ENCODE measurements around the gene ST7.

Gene ST7

DNA sequence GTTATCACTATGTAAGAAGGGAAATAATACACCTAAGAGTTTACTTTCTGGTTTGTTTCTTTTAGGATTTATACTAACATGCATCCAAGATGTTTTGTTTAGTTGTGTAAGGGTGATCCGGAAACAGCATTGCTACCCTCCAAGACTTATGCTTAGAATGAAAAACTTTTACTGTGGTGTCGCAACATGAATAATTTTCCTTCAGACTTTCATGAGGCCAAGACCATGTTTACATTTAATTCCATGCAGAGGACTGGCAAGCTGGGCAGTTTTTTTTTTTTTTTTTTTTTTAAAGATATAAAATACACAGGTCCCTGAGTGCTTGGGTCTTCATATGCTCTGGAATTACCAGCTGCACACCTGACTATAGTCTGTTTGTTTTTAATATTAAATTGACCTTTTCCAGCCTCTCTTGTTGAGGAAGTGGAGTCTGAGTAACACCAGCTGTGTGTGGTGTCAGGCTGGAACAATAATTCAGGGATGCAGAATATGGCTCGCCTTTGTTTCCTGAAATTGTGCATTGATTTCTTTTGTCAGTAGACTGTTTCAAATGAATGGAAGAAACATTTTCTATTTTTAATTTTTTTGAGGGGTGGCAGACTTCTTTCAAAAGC, 81.7 kb downstream of the ST7 start:
- DNase-seq (ENCODE audit: low read depth): no peak
- TF ChIP-seq, protein P1, sequence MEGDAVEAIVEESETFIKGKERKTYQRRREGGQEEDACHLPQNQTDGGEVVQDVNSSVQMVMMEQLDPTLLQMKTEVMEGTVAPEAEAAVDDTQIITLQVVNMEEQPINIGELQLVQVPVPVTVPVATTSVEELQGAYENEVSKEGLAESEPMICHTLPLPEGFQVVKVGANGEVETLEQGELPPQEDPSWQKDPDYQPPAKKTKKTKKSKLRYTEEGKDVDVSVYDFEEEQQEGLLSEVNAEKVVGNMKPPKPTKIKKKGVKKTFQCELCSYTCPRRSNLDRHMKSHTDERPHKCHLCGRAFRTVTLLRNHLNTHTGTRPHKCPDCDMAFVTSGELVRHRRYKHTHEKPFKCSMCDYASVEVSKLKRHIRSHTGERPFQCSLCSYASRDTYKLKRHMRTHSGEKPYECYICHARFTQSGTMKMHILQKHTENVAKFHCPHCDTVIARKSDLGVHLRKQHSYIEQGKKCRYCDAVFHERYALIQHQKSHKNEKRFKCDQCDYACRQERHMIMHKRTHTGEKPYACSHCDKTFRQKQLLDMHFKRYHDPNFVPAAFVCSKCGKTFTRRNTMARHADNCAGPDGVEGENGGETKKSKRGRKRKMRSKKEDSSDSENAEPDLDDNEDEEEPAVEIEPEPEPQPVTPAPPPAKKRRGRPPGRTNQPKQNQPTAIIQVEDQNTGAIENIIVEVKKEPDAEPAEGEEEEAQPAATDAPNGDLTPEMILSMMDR (IDR thresholded peaks at IDR 0.05; ENCODE audit: low read depth, low read length, missing control alignments): no peak
- no peak overlapping the region for H3K4me3 ChIP-seq (ENCODE audit: low read depth, low read length)
- in situ Hi-C loops (cut with HindIII; ENCODE audit: low sequenced_read_pairs): no loop called here

DNA sequence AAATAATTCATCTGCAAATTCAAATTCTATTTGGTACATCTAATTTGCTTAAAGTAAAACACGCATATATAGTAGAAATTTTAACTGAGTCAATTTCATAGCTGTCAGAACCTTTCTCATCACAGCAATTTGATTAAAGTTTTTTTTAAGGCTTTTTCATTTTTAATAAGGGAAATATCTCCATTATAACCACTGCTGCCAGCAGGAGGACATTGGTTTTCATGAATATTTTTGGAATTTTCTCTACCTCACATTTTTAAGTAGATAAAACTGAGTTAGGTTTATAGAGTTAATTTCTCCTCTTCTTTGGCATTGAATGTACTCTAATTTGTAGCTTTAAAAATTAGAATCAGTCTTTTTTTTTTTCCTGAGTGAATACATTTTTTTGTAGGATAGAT, 82.2 kb downstream of the ST7 start:
- TF ChIP-seq, protein P1 (IDR thresholded peaks at IDR 0.05; ENCODE audit: low read depth, low read length, missing control alignments): no peak
- DNase-seq (ENCODE audit: low read depth): no peak
- in situ Hi-C loops (cut with HindIII; ENCODE audit: low sequenced_read_pairs): no loop called here
- H3K4me3 ChIP-seq (ENCODE audit: low read depth, low read length): no peak overlapping the region

DNA sequence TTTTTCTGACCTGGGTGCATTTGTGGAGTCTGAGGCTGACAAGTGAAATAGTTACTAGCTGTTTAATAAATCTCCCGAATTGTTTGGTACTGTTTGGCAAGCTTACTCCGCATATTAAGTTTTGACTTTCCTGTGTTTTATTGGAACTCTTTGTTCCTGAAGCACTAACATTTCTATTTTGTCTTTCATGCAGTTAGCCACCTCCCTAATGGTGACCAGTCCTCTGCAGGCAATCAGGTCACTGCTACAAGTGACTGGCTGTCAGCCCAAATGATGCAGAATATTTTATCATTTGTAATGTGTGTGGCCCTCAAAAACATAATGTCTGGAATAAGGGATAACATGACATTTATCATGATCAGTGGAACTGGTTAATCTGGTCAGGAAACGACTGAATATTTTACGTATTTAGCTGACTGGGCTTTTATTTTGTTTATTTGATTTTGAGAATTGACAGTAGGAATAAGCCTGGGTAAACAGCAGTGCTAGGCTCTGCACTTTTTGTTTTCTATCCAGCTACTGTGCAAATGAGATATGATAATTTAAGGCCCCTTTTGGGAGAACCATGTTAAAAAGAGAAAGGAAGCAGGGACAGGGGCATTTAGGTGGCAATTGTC, 82.9 kb downstream of the ST7 start:
- TF ChIP-seq, protein P1 (IDR thresholded peaks at IDR 0.05; ENCODE audit: low read depth, low read length, missing control alignments): no peak
- no peak overlapping the region for H3K4me3 ChIP-seq (ENCODE audit: low read depth, low read length)
- DNase-seq (ENCODE audit: low read depth): no peak
- in situ Hi-C loops (cut with HindIII; ENCODE audit: low sequenced_read_pairs): no loop called here

DNA sequence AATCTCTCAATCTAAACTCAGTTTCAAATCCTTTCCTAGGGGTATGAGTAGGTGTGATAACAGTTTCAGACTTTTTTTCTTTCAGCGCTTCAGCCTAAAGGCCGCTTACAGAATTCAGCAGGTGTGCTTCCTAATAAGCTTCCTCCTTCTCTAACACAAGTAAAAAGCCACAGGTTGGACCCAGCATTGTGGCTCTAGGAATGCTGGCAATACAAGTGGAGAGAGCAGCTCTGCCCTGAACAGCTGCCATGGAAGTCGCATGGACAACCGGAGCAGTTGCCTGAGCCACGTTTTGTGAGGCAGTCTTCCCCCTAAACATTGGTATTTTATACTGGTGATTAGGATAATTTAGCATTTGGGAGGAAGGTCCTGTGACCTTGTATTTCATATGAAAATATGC, 83.5 kb downstream of the ST7 start:
- in situ Hi-C loops (cut with HindIII; ENCODE audit: low sequenced_read_pairs): no loop called here
- no peak overlapping the region for H3K4me3 ChIP-seq (ENCODE audit: low read depth, low read length)
- no peak for DNase-seq (ENCODE audit: low read depth)
- TF ChIP-seq, protein P1 (IDR thresholded peaks at IDR 0.05; ENCODE audit: low read depth, low read length, missing control alignments): no peak

DNA sequence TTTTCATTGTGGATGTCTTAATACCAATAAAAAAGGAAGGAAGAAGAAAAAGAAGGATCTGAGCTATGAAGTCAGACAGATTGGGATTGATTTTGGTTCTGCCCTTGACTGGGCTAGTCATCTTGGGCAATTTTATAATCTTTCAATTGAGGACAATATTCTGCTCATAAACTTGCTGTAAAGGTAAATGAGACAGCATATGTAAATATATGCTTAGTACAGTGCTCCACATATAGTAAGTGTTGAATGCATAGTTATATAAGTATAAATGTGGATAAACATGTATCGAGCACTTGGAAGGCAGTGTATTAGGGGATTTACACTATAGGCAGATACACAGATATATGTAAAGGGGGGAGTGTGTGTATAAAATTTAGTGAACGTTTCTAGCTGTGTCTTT, 85.1 kb downstream of the ST7 start:
- in situ Hi-C loops (cut with HindIII; ENCODE audit: low sequenced_read_pairs): no loop called here
- TF ChIP-seq, protein P1 (IDR thresholded peaks at IDR 0.05; ENCODE audit: low read depth, low read length, missing control alignments): no peak
- no peak for DNase-seq (ENCODE audit: low read depth)
- no peak overlapping the region for H3K4me3 ChIP-seq (ENCODE audit: low read depth, low read length)

DNA sequence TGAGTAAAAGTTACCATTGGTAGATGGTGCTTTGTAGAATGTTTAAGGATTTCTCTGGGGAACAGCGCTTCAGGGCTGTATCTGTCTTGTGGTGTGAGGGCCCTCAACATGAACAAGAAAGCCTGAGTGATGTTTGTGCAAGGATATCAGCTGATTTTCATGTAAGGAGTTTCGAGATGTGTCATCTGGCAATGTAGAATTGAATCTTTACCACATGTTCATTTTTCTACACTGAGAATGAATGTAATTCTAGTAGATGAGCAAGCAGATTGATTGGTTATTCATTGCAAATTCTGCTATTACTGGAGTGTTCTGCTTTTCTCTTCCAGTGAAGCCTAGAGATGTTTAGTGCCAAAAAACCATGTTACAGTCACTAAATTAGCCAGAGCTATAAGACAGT, 87.7 kb downstream of the ST7 start:
- H3K4me3 ChIP-seq (ENCODE audit: low read depth, low read length): no peak overlapping the region
- TF ChIP-seq, protein P1 (IDR thresholded peaks at IDR 0.05; ENCODE audit: low read depth, low read length, missing control alignments): no peak
- DNase-seq (ENCODE audit: low read depth): no peak
- in situ Hi-C loops (cut with HindIII; ENCODE audit: low sequenced_read_pairs): no loop called here
